Bronchial epithelial cell (primary cell): ENCODE data around the gene CRACR2A. TPM values are rescaled to one million over a fixed set of nuclear protein-coding genes. Genes with fewer than 3 reads are reported as not detected.

Experiments
- DNase-seq: peaks from one replicate; pipeline ENCODE4 v3.0.0-alpha.2; 2010; ENCODE audit warnings: low read depth
- FAIRE-seq: peaks from 2 replicates; lab custom pipeline; 2011; peaks lifted over from hg19 to GRCh38; lab: Jason Lieb, UNC
- H3K27me3 ChIP-seq: 2 replicates; pipeline ENCODE4 v1.5.1; 2011; ENCODE audit warnings: low read length; ENCODE audit not compliant: control insufficient read depth, insufficient read depth
- H3K36me3 ChIP-seq: 2 replicates; pipeline ENCODE4 v1.5.1; 2011; ENCODE audit warnings: low read length; ENCODE audit not compliant: control insufficient read depth, insufficient read depth
- H3K4me3 ChIP-seq: 2 replicates; pipeline ENCODE4 v1.5.1; 2011; ENCODE audit warnings: mild to moderate bottlenecking, low read depth, low read length, control low read depth
- CTCF ChIP-seq: IDR thresholded peaks from 2 replicates; pipeline ENCODE4 v1.5.1; 2011; ENCODE audit warnings: mild to moderate bottlenecking, moderate library complexity, low read length, control low read depth, inconsistent platforms; ENCODE audit not compliant: insufficient read depth, severe bottlenecking
- total RNA-seq: library from RNA; depleted of rRNA; stranded (reverse); fragments of >200 nt; gene quantifications from 2 replicates; pipeline ENCODE4 v1.2.1, GENCODE V29; 2014

Gene CRACR2A
- total RNA-seq, 1 donor from 2014 or later: 1.1 TPM

- H3K4me3 ChIP-seq: no peak overlapping the region
- H3K27me3 ChIP-seq: no peaks in the 10 kb centered on the region
- H3K36me3 ChIP-seq: no peaks in the 10 kb centered on the region
- DNase-seq (no peak), FAIRE-seq (no peak)
- no peak for TF ChIP-seq CTCF
Observed at GRCh38 chr12:3656946-3657622, 95.8 kb downstream of the CRACR2A start.

GRCh38 chr12:3655328-3655900 lies 97.5 kb downstream of the CRACR2A start:
- TF ChIP-seq CTCF: peak; percentile 64
- FAIRE-seq: no peak

GRCh38 chr12:3651585-3652424 lies 101.1 kb downstream of the CRACR2A start:
- TF ChIP-seq CTCF: no peak
- no peak overlapping the region for H3K4me3 ChIP-seq
- H3K27me3 ChIP-seq: no peaks in the 10 kb centered on the region
- no peak for FAIRE-seq
- no peak for DNase-seq
- no peaks in the 10 kb centered on the region for H3K36me3 ChIP-seq

More at GRCh38 chr12:3655328-3655900, 97.5 kb downstream of the CRACR2A start:
- H3K27me3 ChIP-seq: no peaks in the 10 kb centered on the region
- H3K4me3 ChIP-seq: no peak overlapping the region
- peak; percentile 19 for DNase-seq
- H3K36me3 ChIP-seq: no peaks in the 10 kb centered on the region

- FAIRE-seq: no peak
- Histone ChIP-seq H3K4me3 (no peak overlapping the region), H3K27me3 (no peaks in the 10 kb centered on the region), H3K36me3 (no peaks in the 10 kb centered on the region)
- no peak for TF ChIP-seq CTCF
- DNase-seq: no peak
Observed at GRCh38 chr12:3647504-3647903, 105.4 kb downstream of the CRACR2A start.

- TF ChIP-seq CTCF: no peak
Observed at GRCh38 chr12:3646561-3647241, 106.2 kb downstream of the CRACR2A start.

More at GRCh38 chr12:3646561-3647241, 106.2 kb downstream of the CRACR2A start:
- no peaks in the 10 kb centered on the region for H3K27me3 ChIP-seq
- DNase-seq (no peak), FAIRE-seq (peak; percentile 88)
- no peaks in the 10 kb centered on the region for H3K36me3 ChIP-seq
- no peak overlapping the region for H3K4me3 ChIP-seq
